Activated CD4-positive, alpha-beta memory T cell treated with anti-CD3 and anti-CD28 coated beads for 36 hours (primary cell): ENCODE results near the gene ANAPC15. TPM values are rescaled to one million over a fixed set of nuclear protein-coding genes. Genes with fewer than 3 reads are reported as not detected.

Source experiments
- CTCF ChIA-PET: fragments of 350-600 bp; sonication (Branson Sonifier 250); formaldehyde crosslinking; loops from one replicate; lab custom pipeline; 2021; ENCODE audit warnings: antibody characterized with exemption, inconsistent platforms; lab: Charles Lee
- POLR2A ChIA-PET: fragments of 350-600 bp; sonication (Branson Sonifier 250); formaldehyde crosslinking; loops from one replicate; lab custom pipeline; 2021; ENCODE audit warnings: antibody characterized with exemption; lab: Charles Lee
- DNase-seq: peaks from one replicate; pipeline ENCODE4 v3.0.0-alpha.2; 2020
- H3K27ac Mint-ChIP-seq: one replicate; pipeline ENCODE4 v1.8.0; 2021; ENCODE audit warnings: mixed read lengths
- H3K27me3 Mint-ChIP-seq: one replicate; pipeline ENCODE4 v1.8.0; 2021; ENCODE audit warnings: mixed read lengths
- H3K36me3 Mint-ChIP-seq: one replicate; pipeline ENCODE4 v1.8.0; 2021; ENCODE audit warnings: mixed read lengths
- H3K4me1 Mint-ChIP-seq: one replicate; pipeline ENCODE4 v1.8.0; 2021; ENCODE audit warnings: low read depth, mixed read lengths
- H3K4me3 Mint-ChIP-seq: one replicate; pipeline ENCODE4 v1.8.0; 2021; ENCODE audit warnings: mild to moderate bottlenecking, mixed read lengths
- H3K9me3 Mint-ChIP-seq: one replicate; pipeline ENCODE4 v1.8.0; 2021; ENCODE audit warnings: mixed read lengths
- intact Hi-C: fragments of 100-400 bp; cut with micrococcal nuclease; formaldehyde crosslinking; loops from one replicate; pipeline ENCODE4 v1.15.1; 2023
- microRNA-seq: library from miRNA; unstranded; fragments of <30 nt; microRNA quantifications from one replicate; pipeline ENCODE4 v1.2.0, GENCODE V29; 2022; ENCODE audit warnings: borderline number of aligned reads, borderline microRNAs expressed, borderline replicate concordance
- total RNA-seq, 2 experiments: library from RNA; stranded (reverse); gene quantifications; one replicate each; pipeline ENCODE4 v1.2.3, GENCODE V29; 2021

The ANAPC15 gene
- total RNA-seq, 2 experiments from 2014 or later = 62.6 to 64.2 TPM

- H3K27me3 Mint-ChIP-seq = no peaks in the 10 kb centered on the region
- DNase-seq = peak; percentile 44
- CTCF ChIA-PET = no interaction called here
- H3K4me3 Mint-ChIP-seq = no peak overlapping the region
- H3K27ac Mint-ChIP-seq = peak overlapping the region; percentile 64
- H3K9me3 Mint-ChIP-seq = no peaks in the 10 kb centered on the region
- peaks cover 41% of the 10 kb centered on the region for H3K4me1 Mint-ChIP-seq
- intact Hi-C loops = no loop called here
- H3K36me3 Mint-ChIP-seq = peaks cover 17% of the 10 kb centered on the region
- POLR2A ChIA-PET = no interaction called here
Observed at GRCh38 chr11:72069787-72070251, 42.7 kb downstream of the ANAPC15 start.

- Mint-ChIP-seq H3K27ac (peak overlapping the region; percentile 64), H3K27me3 (no peaks in the 10 kb centered on the region), H3K9me3 (no peaks in the 10 kb centered on the region), H3K36me3 (peaks cover 17% of the 10 kb centered on the region), H3K4me3 (no peak overlapping the region), H3K4me1 (peaks cover 41% of the 10 kb centered on the region)
- intact Hi-C loops = no loop called here
- ChIA-PET CTCF (interaction anchor here (0.8 to 2.0 kb wide), 2 partner anchors 10 to 21 kb away, joined by 3 to 7 read pairs; no protein-coding TSS in a partner anchor), POLR2A (no interaction called here)
- no peak for DNase-seq
Observed at GRCh38 chr11:72069200-72069599, 43.3 kb downstream of the ANAPC15 start.

GRCh38 chr11:72067676-72068075, 44.8 kb downstream of the ANAPC15 start:
- H3K27ac Mint-ChIP-seq = no peak overlapping the region
- no peaks in the 10 kb centered on the region for H3K9me3 Mint-ChIP-seq
- no peak for DNase-seq
- H3K36me3 Mint-ChIP-seq = peaks cover 17% of the 10 kb centered on the region
- H3K27me3 Mint-ChIP-seq = no peaks in the 10 kb centered on the region
- ChIA-PET CTCF (interaction anchor here (1.0 to 2.7 kb wide), 5 partner anchors 11 to 76 kb away, joined by 3 to 13 read pairs (median 7); no protein-coding TSS in a partner anchor), POLR2A (no interaction called here)
- H3K4me3 Mint-ChIP-seq = no peak overlapping the region
- H3K4me1 Mint-ChIP-seq = peaks cover 41% of the 10 kb centered on the region
- intact Hi-C loops = no loop called here

- peaks cover 17% of the 10 kb centered on the region for H3K36me3 Mint-ChIP-seq
- H3K4me1 Mint-ChIP-seq = peaks cover 37% of the 10 kb centered on the region
- H3K27ac Mint-ChIP-seq = no peak overlapping the region
- no peaks in the 10 kb centered on the region for H3K27me3 Mint-ChIP-seq
- no peak overlapping the region for H3K4me3 Mint-ChIP-seq
- no peaks in the 10 kb centered on the region for H3K9me3 Mint-ChIP-seq
- ChIA-PET CTCF (interaction anchor here (0.9 to 2.7 kb wide), 6 partner anchors 10 to 76 kb away, joined by 3 to 13 read pairs (median 6); no protein-coding TSS in a partner anchor), POLR2A (no interaction called here)
- intact Hi-C loops = no loop called here
- no peak for DNase-seq
Observed at GRCh38 chr11:72067266-72067665, 45.2 kb downstream of the ANAPC15 start.

GRCh38 chr11:72066855-72067254, 45.6 kb downstream of the ANAPC15 start:
- Mint-ChIP-seq H3K4me1 (peaks cover 33% of the 10 kb centered on the region), H3K9me3 (no peaks in the 10 kb centered on the region), H3K4me3 (no peak overlapping the region), H3K27me3 (no peaks in the 10 kb centered on the region), H3K36me3 (peaks cover 18% of the 10 kb centered on the region), H3K27ac (no peak overlapping the region)
- intact Hi-C loops = no loop called here
- ChIA-PET POLR2A (interaction anchor here (0.5 kb wide), 1 partner anchor 45 kb away, joined by 4 read pairs; no protein-coding TSS in a partner anchor), CTCF (interaction anchor here (0.9 to 2.7 kb wide), 5 partner anchors 10 to 117 kb away, joined by 3 to 13 read pairs (median 4); no protein-coding TSS in a partner anchor)
- DNase-seq = no peak

GRCh38 chr11:72061739-72062396, 50.6 kb downstream of the ANAPC15 start:
- intact Hi-C loops = no loop called here
- no peaks in the 10 kb centered on the region for H3K9me3 Mint-ChIP-seq
- no peak overlapping the region for H3K4me3 Mint-ChIP-seq
- H3K27me3 Mint-ChIP-seq = no peaks in the 10 kb centered on the region
- no peaks in the 10 kb centered on the region for H3K4me1 Mint-ChIP-seq
- peaks cover 12% of the 10 kb centered on the region for H3K36me3 Mint-ChIP-seq
- DNase-seq = no peak
- ChIA-PET CTCF (interaction anchor here (0.7 to 0.9 kb wide), 2 partner anchors 12 to 36 kb away, joined by 3 read pairs; no protein-coding TSS in a partner anchor), POLR2A (no interaction called here)
- no peak overlapping the region for H3K27ac Mint-ChIP-seq

Small RNA genes lying within 50 kb of the gene (microRNA-seq; reads per million reads assigned to microRNA genes)
- not detected for gene MIR3165

Other genes with a start within 250 kb of the ANAPC15 start
- gene DEFB131B, start 234.2 kb downstream of the ANAPC15 start, total RNA-seq = not detected
- 10 to 100 TPM; 12.4 to 13.2 TPM for gene XNDC1N, start 184.1 kb downstream of the ANAPC15 start, total RNA-seq
- gene RNF121, start 183.6 kb downstream of the ANAPC15 start, total RNA-seq = 10 to 100 TPM; 34.9 to 37.1 TPM
- 1 to 10 TPM; 6.6 to 9.3 TPM for gene IL18BP, start 113.8 kb downstream of the ANAPC15 start, total RNA-seq
- gene NUMA1, start 32.2 kb downstream of the ANAPC15 start, total RNA-seq = 100 to 1,000 TPM; 149 to 158 TPM
- gene LRRC51, start 31.8 kb downstream of the ANAPC15 start, total RNA-seq = 1 to 10 TPM; 8.3 to 8.5 TPM
- 10 to 100 TPM; 54.3 to 56.2 TPM for gene LAMTOR1, start 9.4 kb downstream of the ANAPC15 start, total RNA-seq
- not detected for gene TOMT, start 6.8 kb downstream of the ANAPC15 start, total RNA-seq
- gene FOLR3, start 23.0 kb upstream of the ANAPC15 start, total RNA-seq = not detected
- gene FOLR1, start 79.4 kb upstream of the ANAPC15 start, total RNA-seq = not detected
- not detected for gene FOLR2, start 104.1 kb upstream of the ANAPC15 start, total RNA-seq
- gene INPPL1, start 112.1 kb upstream of the ANAPC15 start, total RNA-seq = 10 to 100 TPM; 96.9 to 98.9 TPM
- gene PHOX2A, start 131.5 kb upstream of the ANAPC15 start, total RNA-seq = not detected